NCI-H187 (cell line): ENCODE data around the gene ATP13A2.
"Not testable (repeated sequence)": the region's sequence is repeated elsewhere in the genome, so short reads cannot be mapped to it uniquely, and the experiment has no call there.

ENCODE experiments used
- DNase-seq, 2 experiments: peaks; one replicate each; lab custom pipeline; 2025; lab: John Stamatoyannopoulos, UW

ATP13A2 gene

DNA sequence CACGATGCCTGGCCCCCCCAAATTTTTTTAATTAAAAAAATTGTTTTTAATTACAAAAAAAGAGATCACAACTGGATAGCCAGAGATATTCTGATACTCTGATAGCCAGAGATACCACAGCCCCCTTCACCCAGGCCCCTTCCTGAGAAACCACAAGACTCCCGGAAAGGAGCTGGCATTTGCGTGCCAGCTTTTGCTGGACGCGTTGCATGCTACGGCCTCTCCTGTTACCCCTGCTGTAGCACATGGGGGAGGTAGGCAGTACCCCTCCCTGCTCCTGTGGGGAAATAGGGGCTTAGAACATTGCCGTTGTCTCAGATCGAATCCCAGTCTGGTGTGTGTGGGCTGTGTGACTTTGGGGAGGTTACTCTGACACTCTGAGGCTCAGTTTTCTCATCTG lies 54.0 kb downstream of the ATP13A2 start:
- no peak for DNase-seq

DNA sequence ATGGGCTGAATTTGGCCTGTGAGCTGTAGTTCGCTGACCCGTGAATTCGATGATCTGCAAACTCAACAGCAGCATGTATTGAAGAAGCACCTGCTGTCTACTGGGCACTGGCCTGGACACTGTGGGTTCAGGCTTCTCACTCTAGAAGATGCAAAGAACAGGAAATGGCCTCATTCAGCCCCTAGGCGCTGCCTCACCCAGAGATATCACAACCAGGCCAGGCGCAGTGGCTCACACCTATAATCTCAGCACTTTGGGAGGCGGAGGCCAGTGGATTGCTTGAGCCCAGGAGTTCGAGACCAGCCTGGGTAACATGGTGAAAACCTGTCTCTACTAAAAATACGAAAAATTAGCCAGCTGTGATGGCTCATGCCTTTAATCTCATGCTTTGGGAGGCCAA lies 55.0 kb downstream of the ATP13A2 start:
- no peak for DNase-seq

DNA sequence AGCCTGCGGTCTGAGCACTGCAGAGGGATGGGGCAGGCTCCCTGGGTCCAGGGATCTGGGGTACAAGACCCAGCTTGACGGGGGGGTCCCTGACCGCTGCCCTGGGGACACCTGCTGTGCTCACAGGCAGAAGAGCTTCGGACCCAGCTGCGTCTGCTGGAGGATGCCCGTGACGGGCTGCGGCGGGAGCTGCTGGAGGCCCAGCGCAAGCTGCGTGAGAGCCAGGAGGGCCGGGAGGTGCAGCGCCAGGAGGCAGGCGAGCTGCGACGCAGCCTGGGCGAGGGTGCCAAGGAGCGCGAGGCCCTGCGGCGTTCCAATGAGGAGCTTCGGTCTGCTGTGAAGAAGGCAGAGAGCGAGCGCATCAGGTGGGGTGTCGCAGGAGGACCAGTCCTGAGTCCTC lies 56.5 kb downstream of the ATP13A2 start:
- no peak for DNase-seq

GRCh38 chr1:16954579-16954978 lies 57.1 kb downstream of the ATP13A2 start:
- DNase-seq = no peak

- DNase-seq = not testable (repeated sequence)
Measured at GRCh38 chr1:16952376-16952775, 59.4 kb downstream of the ATP13A2 start.

DNA sequence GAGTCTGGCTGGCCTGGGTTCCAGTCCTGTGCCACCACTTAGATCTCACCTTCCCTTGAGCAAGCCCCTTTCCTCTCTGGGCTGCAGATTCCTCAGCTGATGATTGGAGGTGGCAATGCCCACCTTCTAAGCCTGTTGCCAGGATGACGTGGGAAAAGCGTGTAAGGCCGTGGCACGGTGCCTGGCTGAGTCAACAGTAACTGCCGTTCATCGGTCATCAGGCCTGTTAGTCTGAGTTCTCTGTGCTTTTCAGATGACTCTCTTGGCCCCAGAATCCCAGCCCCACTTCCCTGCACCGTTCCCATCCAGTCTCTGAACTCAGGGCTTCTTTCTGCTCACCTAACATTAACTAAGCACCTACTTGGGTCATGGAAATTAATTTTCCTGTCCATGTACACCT lies 62.7 kb downstream of the ATP13A2 start:
- DNase-seq = not testable (repeated sequence)

DNA sequence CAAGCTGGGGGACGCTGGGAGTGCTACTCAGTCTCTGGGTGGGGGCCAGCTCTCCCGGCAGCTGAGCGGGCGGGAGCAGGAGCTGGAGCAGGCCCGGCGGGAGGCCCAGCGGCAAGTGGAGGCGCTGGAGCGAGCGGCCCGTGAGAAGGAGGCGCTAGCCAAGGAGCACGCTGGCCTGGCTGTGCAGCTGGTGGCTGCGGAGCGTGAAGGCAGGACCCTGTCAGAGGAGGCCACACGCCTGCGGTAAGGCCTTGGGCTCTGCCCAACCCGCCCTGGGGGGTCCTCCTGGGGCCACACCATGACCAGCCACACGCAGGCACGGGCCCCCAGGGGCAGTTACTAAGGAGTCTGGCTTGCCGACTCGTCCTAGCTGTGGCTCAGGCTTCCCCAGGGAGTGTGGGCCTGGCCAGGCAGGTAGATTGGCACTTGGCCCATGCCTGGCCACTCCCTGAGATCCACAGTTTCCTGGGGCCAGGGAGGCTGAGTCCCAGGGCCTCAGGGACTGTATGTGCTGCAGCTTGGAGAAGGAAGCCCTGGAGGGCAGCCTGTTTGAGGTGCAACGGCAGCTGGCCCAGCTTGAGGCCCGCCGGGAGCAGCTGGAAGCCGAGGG lies 63.3 kb downstream of the ATP13A2 start:
- peak; percentile 78 to 86 for DNase-seq

DNA sequence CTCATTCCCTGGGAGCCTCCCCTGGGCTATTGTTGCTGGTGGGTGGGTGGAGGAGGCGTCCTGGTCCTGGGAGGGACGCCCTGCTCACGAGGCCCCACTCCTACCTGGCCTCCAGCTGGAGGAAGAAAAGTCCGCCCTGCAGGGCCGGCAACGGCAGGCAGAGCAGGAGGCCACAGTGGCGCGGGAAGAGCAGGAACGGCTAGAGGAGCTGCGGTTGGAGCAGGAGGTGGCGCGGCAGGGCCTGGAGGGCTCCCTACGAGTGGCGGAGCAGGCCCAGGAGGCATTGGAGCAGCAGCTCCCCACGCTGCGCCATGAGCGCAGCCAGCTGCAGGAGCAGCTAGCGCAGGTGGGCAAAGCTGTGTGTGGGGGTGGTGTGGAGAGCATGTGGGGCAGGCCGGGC lies 65.1 kb downstream of the ATP13A2 start:
- no peak for DNase-seq

DNA sequence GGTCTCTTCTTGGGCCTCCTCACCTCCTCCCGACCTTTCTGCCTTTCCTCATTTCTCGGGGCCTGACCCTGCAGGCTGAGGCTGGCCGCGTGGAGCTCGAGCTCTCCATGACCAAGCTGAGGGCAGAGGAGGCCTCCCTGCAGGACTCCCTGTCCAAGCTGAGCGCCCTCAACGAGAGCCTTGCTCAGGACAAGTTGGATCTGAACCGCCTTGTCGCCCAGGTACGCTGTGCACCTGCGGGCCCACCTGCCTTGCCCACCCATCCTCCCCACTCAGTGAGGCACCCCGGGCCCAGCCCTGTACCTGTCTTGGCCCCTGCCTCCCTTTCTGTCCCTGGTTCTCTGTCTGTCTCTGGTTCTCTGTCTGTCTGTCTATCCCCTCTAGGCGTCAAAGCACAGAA lies 65.5 kb downstream of the ATP13A2 start:
- not testable (repeated sequence) for DNase-seq

DNA sequence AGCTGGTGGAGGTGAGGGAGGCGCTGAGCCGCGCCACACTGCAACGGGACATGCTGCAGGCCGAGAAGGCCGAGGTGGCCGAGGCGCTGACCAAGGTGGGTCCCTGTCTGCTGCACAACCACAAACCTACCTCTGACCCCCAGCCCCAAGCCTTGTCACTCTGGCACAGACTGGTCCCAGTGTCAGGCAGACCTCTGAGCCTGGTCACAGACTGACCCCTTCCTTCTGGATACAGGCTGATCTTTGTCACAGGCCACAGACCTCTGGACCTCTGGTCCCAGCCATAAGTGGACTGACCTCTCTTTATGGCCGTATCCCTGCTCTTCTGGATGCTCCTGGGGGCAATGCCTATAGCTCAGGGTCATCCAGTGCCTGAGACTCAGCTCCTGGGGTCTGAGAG lies 66.2 kb downstream of the ATP13A2 start:
- DNase-seq = not testable (repeated sequence)

- DNase-seq = no peak
Measured at GRCh38 chr1:16944038-16944437, 67.7 kb downstream of the ATP13A2 start.

GRCh38 chr1:16939386-16940180 lies 72.1 kb downstream of the ATP13A2 start:
- DNase-seq = not testable (repeated sequence)

- DNase-seq = no peak
Measured at GRCh38 chr1:16938351-16939321, 73.1 kb downstream of the ATP13A2 start.

- DNase-seq = not testable (repeated sequence)
Measured at GRCh38 chr1:16936580-16936979, 75.1 kb downstream of the ATP13A2 start.
